HL-60 (cell line): Measurements from ENCODE around the gene FOXL2.

Source experiments
- DNase-seq, 2 experiments: peaks; one replicate each; pipeline ENCODE4 v3.0.0-alpha.2; 2010 to 2020; ENCODE audit warnings: low read depth in 1 of 2, low spot score in 1 of 2
- H3K27ac ChIP-seq: fragments of 250-450 bp; sonication (Bioruptor Pico); replicated peaks from 2 replicates; pipeline ENCODE4 v1.5.1; 2020; ENCODE audit warnings: mild to moderate bottlenecking, moderate library complexity
- H3K27me3 ChIP-seq: fragments of 250-450 bp; sonication (Bioruptor Pico); 2 replicates; pipeline ENCODE4 v1.5.1; 2021; ENCODE audit warnings: mild to moderate bottlenecking, moderate library complexity; ENCODE audit not compliant: insufficient read depth, poor library complexity, severe bottlenecking
- H3K4me3 ChIP-seq: replicated peaks from 2 replicates; pipeline ENCODE4 v1.5.1; 2011; ENCODE audit warnings: mild to moderate bottlenecking, control low read depth, low read length; ENCODE audit not compliant: insufficient read depth
- GABPA ChIP-seq: IDR thresholded peaks from 2 replicates; pipeline ENCODE4 v1.6.1; 2012; ENCODE audit warnings: low read depth
- POLR2AphosphoS5 ChIP-seq: IDR thresholded peaks from 2 replicates; pipeline ENCODE4 v1.6.1; 2012; ENCODE audit warnings: low read depth
- REST ChIP-seq: IDR thresholded peaks from 2 replicates; pipeline ENCODE4 v1.6.1; 2012; ENCODE audit warnings: low read depth; ENCODE audit not compliant: insufficient replicate concordance
- SPI1 ChIP-seq: IDR thresholded peaks from 2 replicates; pipeline ENCODE4 v1.6.1; 2012; ENCODE audit warnings: low read depth, mild to moderate bottlenecking, borderline replicate concordance
- TF ChIP-seq, protein P1 (sequence below): IDR thresholded peaks from one replicate; pipeline ENCODE4 v1.5.1; 2011; ENCODE audit warnings: low read length, control low read depth, inconsistent platforms; ENCODE audit not compliant: insufficient read depth

The FOXL2 gene

GRCh38 chr3:138936741-138937689, 9.9 kb downstream of the FOXL2 start:
- no peak for DNase-seq
- Histone ChIP-seq H3K4me3 (no peak overlapping the region), H3K27ac (no peak overlapping the region), H3K27me3 (peaks cover 73% of the 10 kb centered on the region)
- TF ChIP-seq GABPA (no peak), REST (no peak), POLR2AphosphoS5 (no peak), SPI1 (no peak)
- TF ChIP-seq, protein P1, sequence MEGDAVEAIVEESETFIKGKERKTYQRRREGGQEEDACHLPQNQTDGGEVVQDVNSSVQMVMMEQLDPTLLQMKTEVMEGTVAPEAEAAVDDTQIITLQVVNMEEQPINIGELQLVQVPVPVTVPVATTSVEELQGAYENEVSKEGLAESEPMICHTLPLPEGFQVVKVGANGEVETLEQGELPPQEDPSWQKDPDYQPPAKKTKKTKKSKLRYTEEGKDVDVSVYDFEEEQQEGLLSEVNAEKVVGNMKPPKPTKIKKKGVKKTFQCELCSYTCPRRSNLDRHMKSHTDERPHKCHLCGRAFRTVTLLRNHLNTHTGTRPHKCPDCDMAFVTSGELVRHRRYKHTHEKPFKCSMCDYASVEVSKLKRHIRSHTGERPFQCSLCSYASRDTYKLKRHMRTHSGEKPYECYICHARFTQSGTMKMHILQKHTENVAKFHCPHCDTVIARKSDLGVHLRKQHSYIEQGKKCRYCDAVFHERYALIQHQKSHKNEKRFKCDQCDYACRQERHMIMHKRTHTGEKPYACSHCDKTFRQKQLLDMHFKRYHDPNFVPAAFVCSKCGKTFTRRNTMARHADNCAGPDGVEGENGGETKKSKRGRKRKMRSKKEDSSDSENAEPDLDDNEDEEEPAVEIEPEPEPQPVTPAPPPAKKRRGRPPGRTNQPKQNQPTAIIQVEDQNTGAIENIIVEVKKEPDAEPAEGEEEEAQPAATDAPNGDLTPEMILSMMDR, result no peak

DNA sequence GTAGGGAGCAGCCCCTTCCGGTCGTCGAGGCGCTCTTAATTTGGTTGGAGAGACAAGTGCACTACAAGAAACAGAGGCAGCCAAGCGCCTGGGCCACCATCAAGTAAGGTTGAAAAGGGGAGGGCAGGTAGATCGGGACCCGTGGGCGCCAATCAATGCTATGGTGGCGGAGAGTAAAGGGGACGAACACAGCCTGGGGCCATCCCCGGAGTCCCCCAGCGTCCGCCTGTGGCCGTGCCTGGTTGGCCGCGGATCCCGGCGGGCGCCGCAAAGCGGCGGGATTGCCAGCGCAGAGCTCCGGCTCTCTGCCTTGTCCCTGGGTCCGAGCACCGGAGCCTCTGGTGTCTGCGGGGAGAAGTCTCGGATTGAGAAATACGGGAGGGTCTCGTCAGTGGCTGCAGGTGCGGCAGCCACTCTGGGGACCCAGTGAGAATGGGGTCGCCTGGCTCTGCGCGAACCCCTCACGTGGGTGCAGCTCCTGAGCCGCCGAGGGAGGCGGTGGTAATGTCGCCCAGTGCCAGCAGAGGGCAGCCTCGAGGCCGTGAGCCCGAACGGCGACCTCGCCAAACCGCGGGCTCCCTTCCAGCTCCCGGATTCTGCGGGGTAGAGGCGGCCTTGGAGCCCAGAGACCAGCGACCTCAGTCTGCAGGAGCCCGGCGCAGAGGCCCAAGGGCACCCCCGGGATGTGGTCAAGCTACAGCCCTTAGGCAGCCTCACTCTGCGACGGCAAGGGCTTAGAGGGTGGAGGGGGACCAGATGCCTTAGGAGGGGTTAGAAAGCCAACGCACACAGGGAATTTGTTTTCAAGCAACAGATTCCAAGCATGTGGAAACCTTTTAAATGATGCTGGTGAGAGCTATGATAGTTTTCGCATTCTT, 10.8 kb downstream of the FOXL2 start:
- Histone ChIP-seq H3K27me3 (peaks cover 64% of the 10 kb centered on the region), H3K27ac (no peak overlapping the region), H3K4me3 (peak overlapping the region; percentile 43)
- peak in 1 of 2 experiments; percentile 54 for DNase-seq
- TF ChIP-seq REST, result no peak
- TF ChIP-seq, protein P1, result peak; percentile 82

DNA sequence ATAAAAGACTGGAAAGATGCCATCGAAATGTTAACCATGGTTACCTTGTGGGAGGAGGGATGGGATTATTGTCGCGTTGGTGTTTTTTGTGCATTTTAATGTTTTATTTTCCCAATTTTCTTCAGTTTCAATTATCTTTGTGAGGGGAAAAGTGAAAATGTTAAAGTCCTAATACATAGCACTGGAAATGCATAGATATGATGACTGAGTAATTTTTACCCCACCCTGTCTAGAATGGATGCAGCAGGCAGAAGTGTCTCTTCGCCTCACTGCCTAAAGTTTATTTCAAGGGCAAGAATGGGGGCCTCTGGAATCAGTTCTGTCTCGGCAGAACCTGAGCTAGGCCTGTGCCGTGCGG, 11.5 kb downstream of the FOXL2 start:
- H3K27ac ChIP-seq, result no peak overlapping the region
- H3K27me3 ChIP-seq, result peaks cover 58% of the 10 kb centered on the region
- no peak overlapping the region for H3K4me3 ChIP-seq
- no peak for DNase-seq
- TF ChIP-seq REST (no peak), GABPA (no peak), POLR2AphosphoS5 (no peak), SPI1 (no peak)
- TF ChIP-seq, protein P1, result no peak
